PFSK-1 (cell line): ENCODE measurements around the gene SYNPO.

ENCODE experiments used
- POLR2AphosphoS5 ChIP-seq: IDR thresholded peaks from 2 replicates; pipeline ENCODE4 v1.6.1; 2012; ENCODE audit warnings: low read depth, mild to moderate bottlenecking, control low read depth, low read length, moderate library complexity
- TAF1 ChIP-seq: IDR thresholded peaks from 2 replicates; pipeline ENCODE4 v1.6.1; 2012; ENCODE audit warnings: low read length, control low read depth, borderline replicate concordance; ENCODE audit not compliant: insufficient read depth

DNA sequence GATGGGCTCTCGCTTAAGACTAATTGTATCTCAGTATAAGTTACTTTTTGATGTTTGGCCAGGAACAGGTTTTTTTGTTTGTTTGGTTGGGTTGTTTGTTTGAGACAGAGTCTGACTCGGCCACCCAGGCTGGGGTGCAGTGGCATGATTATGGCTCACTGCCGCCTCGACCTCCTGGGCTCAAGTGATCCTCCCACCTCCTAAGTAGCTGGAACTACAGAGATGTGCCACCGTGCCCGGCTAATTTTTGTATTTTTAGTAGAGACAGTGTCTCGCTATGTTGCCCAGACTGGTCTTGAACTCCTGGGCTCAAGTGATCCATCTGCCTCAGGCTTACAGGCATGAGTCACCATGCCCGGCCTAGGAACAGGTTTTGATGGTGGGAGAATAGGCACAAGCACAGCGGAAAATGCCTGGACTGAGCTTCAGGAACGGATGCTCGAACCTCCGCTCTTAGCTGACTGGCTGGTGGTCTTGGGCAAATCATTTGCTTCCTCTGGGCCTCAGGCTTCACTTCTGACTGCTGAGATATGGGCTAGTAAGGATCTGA lies 11.4 kb upstream of the SYNPO start:
- TF ChIP-seq POLR2AphosphoS5 (no peak), TAF1 (no peak)
